Neural cell (in vitro differentiated cells): ENCODE data around the gene AGBL4.

Experiments used
- CTCF ChIP-seq: fragments of 450-650 bp; IDR thresholded peaks from 2 replicates; pipeline ENCODE4 v1.5.1; 2014; ENCODE audit warnings: antibody characterized with exemption, mild to moderate bottlenecking, moderate library complexity; ENCODE audit not compliant: poor library complexity, severe bottlenecking
- EP300 ChIP-seq: fragments of 450-650 bp; conservative IDR thresholded peaks from 2 replicates; pipeline ENCODE4 v1.6.1; 2014; ENCODE audit warnings: antibody characterized with exemption, mild to moderate bottlenecking, moderate library complexity; ENCODE audit not compliant: poor library complexity, severe bottlenecking
- EZH2 ChIP-seq: fragments of 200-600, 300-800 bp; shearing (Covaris generic), sonication (generic); IDR thresholded peaks from 2 replicates; pipeline ENCODE4 v1.6.1; 2014; ENCODE audit warnings: antibody characterized with exemption, low read length, borderline replicate concordance, mild to moderate bottlenecking; ENCODE audit not compliant: insufficient read depth, poor library complexity, severe bottlenecking
- MXI1 ChIP-seq: fragments of 450-650 bp; conservative IDR thresholded peaks from 2 replicates; pipeline ENCODE4 v1.6.1; 2014; ENCODE audit warnings: antibody characterized with exemption, mild to moderate bottlenecking; ENCODE audit not compliant: poor library complexity, severe bottlenecking
- POLR2AphosphoS5 ChIP-seq: IDR thresholded peaks from 2 replicates; pipeline ENCODE4 v1.6.1; 2012
- RAD21 ChIP-seq: fragments of 450-650 bp; conservative IDR thresholded peaks from 2 replicates; pipeline ENCODE4 v1.6.1; 2014; ENCODE audit warnings: antibody characterized with exemption, mild to moderate bottlenecking, moderate library complexity
- SMC3 ChIP-seq: fragments of 450-650 bp; conservative IDR thresholded peaks from 2 replicates; pipeline ENCODE4 v1.6.1; 2014; ENCODE audit warnings: antibody characterized with exemption, mild to moderate bottlenecking, moderate library complexity; ENCODE audit not compliant: poor library complexity
- TAF1 ChIP-seq: IDR thresholded peaks from 2 replicates; pipeline ENCODE4 v1.6.1; 2012; ENCODE audit warnings: low read depth

- TF ChIP-seq CTCF (no peak), TAF1 (no peak), MXI1 (no peak), EP300 (no peak), RAD21 (no peak), POLR2AphosphoS5 (no peak), EZH2 (no peak), SMC3 (no peak)
These were observed 1479.9 kb downstream of the AGBL4 start for GRCh38 chr1:48543854-48544253.
